K562 (cell line): ENCODE data around the gene OLFML2A.

Experiments
- CTCF ChIP-seq, 3 experiments: IDR thresholded peaks in 2 of 3; conservative IDR thresholded peaks in 1 of 3; 2 replicates each; pipeline ENCODE4 v1.5.1; 2011 to 2012; ENCODE audit warnings: low read length in 3 of 3, mild to moderate bottlenecking in 3 of 3, control low read depth in 2 of 3, improper control_type of control experiment in 1 of 3, inconsistent platforms in 1 of 3, low read depth in 1 of 3, mixed read lengths in 1 of 3, moderate library complexity in 1 of 3; ENCODE audit not compliant: insufficient read depth in 2 of 3
- HCFC1 ChIP-seq: IDR thresholded peaks from 2 replicates; pipeline ENCODE4 v1.6.1; 2012; ENCODE audit warnings: low read depth, low read length, improper control_type of control experiment
- PCBP2 ChIP-seq: fragments of 200-400 bp; formaldehyde crosslinking; IDR thresholded peaks from 2 replicates; pipeline ENCODE4 v1.6.1; 2018; ENCODE audit warnings: low read length, low read depth, mild to moderate bottlenecking, moderate library complexity; ENCODE audit not compliant: poor library complexity, severe bottlenecking
- ZBTB8A ChIP-seq: fragments of 450-650 bp; IDR thresholded peaks from 2 replicates; pipeline ENCODE4 v1.6.1; 2018; ENCODE audit warnings: mild to moderate bottlenecking, moderate library complexity; ENCODE audit not compliant: partially characterized antibody

DNA sequence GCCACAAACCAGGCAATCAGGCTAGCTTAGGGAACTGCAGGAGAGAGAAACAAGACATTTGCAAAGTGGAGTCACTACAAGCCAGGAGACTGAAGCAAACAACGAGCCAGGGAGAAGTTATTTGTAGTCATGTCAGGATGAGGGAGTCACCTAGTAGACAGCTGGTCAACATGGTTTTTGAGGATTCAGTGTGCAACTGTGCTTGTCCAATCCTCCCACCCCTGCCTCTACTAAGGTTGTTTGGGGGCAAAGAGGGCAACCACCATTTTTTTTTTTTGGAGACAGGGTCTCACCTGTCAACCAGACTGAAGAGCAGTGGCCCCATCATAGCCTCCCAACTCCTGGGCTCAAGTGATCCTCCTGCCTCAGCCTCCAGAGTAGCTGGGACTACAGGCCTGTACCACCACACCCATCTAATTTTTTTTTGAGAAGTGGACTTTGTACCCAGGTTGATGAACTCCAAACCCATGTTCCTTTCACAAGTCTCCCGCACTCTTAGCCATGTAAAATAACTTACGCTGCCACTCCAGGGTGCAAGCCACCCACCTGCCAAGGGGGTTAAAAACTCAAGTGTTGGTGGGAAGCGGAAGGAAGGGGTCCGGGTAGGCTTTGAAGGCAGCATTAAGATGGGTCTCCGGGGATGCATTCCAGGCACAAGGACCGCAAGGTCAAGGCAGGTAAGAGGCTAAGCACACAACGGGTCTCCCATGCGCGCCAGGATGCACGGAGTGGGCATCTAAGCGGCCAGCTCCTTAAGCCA lies 83.8 kb downstream of the OLFML2A start:
- TF ChIP-seq CTCF (IDR thresholded peaks at IDR 0.05 in 2 of 3, conservative IDR thresholded peaks at IDR 0.05 in 1 of 3; ENCODE audit: insufficient read depth in 2 of 3, low read depth in 1 of 3, low read length in 3 of 3) (no peak), HCFC1 (no peak), ZBTB8A (no peak), PCBP2 (no peak)
